22Rv1 (cell line): ENCODE data around the gene MTURN.

ENCODE experiments used
- CTCF ChIP-seq: fragments of 450-650 bp; IDR thresholded peaks from 2 replicates; pipeline ENCODE4 v1.5.1; 2017; ENCODE audit warnings: mild to moderate bottlenecking
- ZFX ChIP-seq: fragments of 450-650 bp; IDR thresholded peaks from 2 replicates; pipeline ENCODE4 v1.6.1; 2017; ENCODE audit warnings: antibody characterized with exemption, borderline replicate concordance

- TF ChIP-seq CTCF (no peak), ZFX (no peak)
Observed at GRCh38 chr7:30148951-30149459, 14.2 kb downstream of the MTURN start.
